K562 (cell line): ENCODE measurements around the gene SUFU. TPM values are rescaled to one million over a fixed set of nuclear protein-coding genes. Genes with fewer than 3 reads are reported as not detected.
"Not testable (repeated sequence)": the region's sequence is repeated elsewhere in the genome, so short reads cannot be mapped to it uniquely, and the experiment has no call there.

Experiments
- FOXA3 ChIP-seq, 2 experiments: fragments of 450-650 bp in 1 of 2; sonication (generic) in 1 of 2; formaldehyde crosslinking; IDR thresholded peaks in 1 of 2; conservative IDR thresholded peaks in 1 of 2; 2 replicates each; pipeline versions ENCODE4 v1.4.0 to v1.8.0; 2020 to 2022; ENCODE audit warnings: mild to moderate bottlenecking in 2 of 2, missing genetic modification reagents in 1 of 2
- IFI16 ChIP-seq: fragments of 250-450 bp; sonication (Bioruptor Pico); IDR thresholded peaks from 2 replicates; pipeline ENCODE4 v2.1.2; 2022; ENCODE audit warnings: mild to moderate bottlenecking, inconsistent platforms
- MAZ ChIP-seq, 2 experiments: fragments of 450-650 bp in 1 of 2; sonication (generic) in 1 of 2; formaldehyde crosslinking; IDR thresholded peaks in 1 of 2; conservative IDR thresholded peaks in 1 of 2; 2 replicates each; pipeline versions ENCODE4 v1.4.0 to v1.5.0; 2020; ENCODE audit warnings: mild to moderate bottlenecking in 1 of 2, missing genetic modification reagents in 1 of 2
- NFXL1 ChIP-seq: fragments of 450-650 bp; formaldehyde crosslinking; IDR thresholded peaks from 2 replicates; pipeline ENCODE4 v1.4.0; 2021; ENCODE audit warnings: mild to moderate bottlenecking
- SNAPC5 ChIP-seq: fragments of 250-450 bp; sonication (Bioruptor Pico); IDR thresholded peaks from 2 replicates; pipeline ENCODE4 v1.8.0; 2021; ENCODE audit warnings: moderate library complexity, mild to moderate bottlenecking, inconsistent platforms
- TAF7 ChIP-seq: fragments of 450-650 bp; IDR thresholded peaks from 2 replicates; pipeline ENCODE4 v1.6.1; 2016; ENCODE audit warnings: missing genetic modification characterization, missing compliant biosample characterization
- ZNF445 ChIP-seq: fragments of 250-450 bp; sonication (Bioruptor Pico); IDR thresholded peaks from 2 replicates; pipeline ENCODE4 v1.4.0; 2020; ENCODE audit warnings: low read depth, mild to moderate bottlenecking, moderate library complexity
- ZNF707 ChIP-seq: fragments of 250-450 bp; sonication (Bioruptor Pico); conservative IDR thresholded peaks from 2 replicates; pipeline ENCODE4 v1.8.0; 2022; ENCODE audit warnings: inconsistent platforms, mild to moderate bottlenecking, moderate library complexity
- ZNF76 ChIP-seq: fragments of 250-450 bp; sonication (Bioruptor Pico); IDR thresholded peaks from 2 replicates; pipeline ENCODE4 v1.4.0; 2020; ENCODE audit warnings: mild to moderate bottlenecking, moderate library complexity, borderline replicate concordance
- polyA plus RNA-seq, 8 experiments: library from polyadenylated mRNA; depleted of rRNA in 4 of 8; stranded (reverse) in 5 of 8; unstranded in 3 of 8; fragments of >200 nt; fragmentation: Nextera tagmentation in 2 of 8; fragmentation: Illumina TruSeq in 1 of 8; extraction: Ambion mirVana in 2 of 8; extraction: Trizol in 1 of 8; gene quantifications; 2 replicates each; pipeline versions ENCODE4 v1.2.1 to v1.2.3, GENCODE V29; 2011 to 2014; ENCODE audit warnings: inconsistent platforms in 1 of 8, missing spikeins in 1 of 8
- total RNA-seq, 7 experiments: library from RNA; depleted of rRNA in 6 of 7; stranded (reverse); fragments of >200 nt in 6 of 7; fragmentation: Illumina TruSeq in 2 of 7; extraction: Trizol in 2 of 7; gene quantifications; 2 replicates each; pipeline versions ENCODE4 v1.2.1 to v1.2.3, GENCODE V29; 2011 to 2021; ENCODE audit warnings: low replicate concordance in 1 of 7
- TF ChIP-seq, protein P1 (sequence below), 2 experiments: fragments of 450-650 bp; formaldehyde crosslinking in 1 of 2; IDR thresholded peaks; 2 replicates each; pipeline versions ENCODE4 v1.4.0 to v1.6.1; 2014 to 2020; ENCODE audit warnings: mild to moderate bottlenecking in 2 of 2, borderline replicate concordance in 1 of 2, low read depth in 1 of 2
- TF ChIP-seq, protein P2 (sequence below): fragments of 450-650 bp; conservative IDR thresholded peaks from 2 replicates; pipeline ENCODE4 v1.6.1; 2016; ENCODE audit warnings: missing genetic modification characterization, low read depth, mild to moderate bottlenecking, control low read depth, missing compliant biosample characterization
- TF ChIP-seq, protein P3 (sequence below): fragments of 250-450 bp; sonication (Bioruptor Pico); IDR thresholded peaks from 2 replicates; pipeline ENCODE4 v1.5.0; 2020; ENCODE audit warnings: mild to moderate bottlenecking, borderline replicate concordance

Gene SUFU
- total and polyA plus RNA-seq, 9 of the 15 experiments (the other 6 are each of a cell fraction or from before 2014, with no cell fraction given), result 0.59 to 6.3 (median 0.82) TPM

DNA sequence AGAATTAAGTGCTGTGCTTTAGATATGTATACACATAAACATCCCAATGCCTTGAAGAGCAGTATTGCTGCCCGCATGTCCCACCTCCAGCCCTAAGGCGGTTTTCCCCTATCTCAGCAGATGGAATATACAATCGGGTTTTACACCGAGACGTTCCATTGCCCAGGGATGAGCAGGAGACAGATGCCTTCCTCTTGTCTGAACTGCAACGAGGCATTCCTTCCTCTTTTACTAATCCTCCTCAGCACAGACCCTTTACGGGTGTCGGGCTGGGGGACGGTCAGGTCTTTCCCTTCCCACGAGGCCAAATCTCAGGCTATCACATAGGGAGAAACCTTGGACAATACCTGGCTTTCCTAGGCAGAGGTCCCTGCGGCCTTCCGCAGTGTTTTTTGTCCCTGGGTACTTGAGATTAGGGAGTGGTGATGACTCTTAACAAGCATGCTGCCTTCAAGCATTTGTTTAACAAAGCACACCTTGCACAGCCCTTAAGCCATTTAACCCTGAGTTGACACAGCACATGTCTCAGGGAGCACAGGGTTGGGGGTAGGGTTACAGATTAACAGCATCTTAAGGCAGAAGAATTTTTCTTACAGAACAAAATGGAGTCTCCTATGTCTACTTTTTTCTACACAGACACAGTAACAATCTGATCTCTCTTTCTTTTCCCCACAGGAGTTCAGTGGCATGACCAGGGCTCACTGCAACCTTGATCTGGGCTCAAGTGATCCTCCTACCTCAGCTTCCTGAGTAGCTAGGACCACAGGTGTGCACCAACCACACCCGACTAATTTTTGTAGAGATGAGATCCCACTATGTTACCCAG is 48.9 kb upstream of the SUFU start (continued):
- TF ChIP-seq FOXA3 (CRISPR knock-in tag; conservative IDR thresholded peaks at IDR 0.05 in 1 of 2, IDR thresholded peaks at IDR 0.05 in 1 of 2) (peak in 1 of 2 experiments; percentile 26; a peak in 1 of 4 replicates), SNAPC5 (peak; percentile 38; the same call in 1 of the 2 replicates), MAZ (CRISPR knock-in tag; conservative IDR thresholded peaks at IDR 0.05 in 1 of 2, IDR thresholded peaks at IDR 0.05 in 1 of 2) (peak in 1 of 2 experiments; percentile 71; a peak in 2 of 4 replicates), ZNF707 (CRISPR knock-in tag) (peak; percentile 71), TAF7 (tag) (peak; percentile 67; the same call in 1 of the 2 replicates), ZNF76 (CRISPR knock-in tag) (peak; percentile 92), NFXL1 (CRISPR knock-in tag) (peak; percentile 94), ZNF445 (peak; percentile 68; the same call in 1 of the 2 replicates), IFI16 (CRISPR knock-in tag) (peak; percentile 85)
- TF ChIP-seq, protein P1, sequence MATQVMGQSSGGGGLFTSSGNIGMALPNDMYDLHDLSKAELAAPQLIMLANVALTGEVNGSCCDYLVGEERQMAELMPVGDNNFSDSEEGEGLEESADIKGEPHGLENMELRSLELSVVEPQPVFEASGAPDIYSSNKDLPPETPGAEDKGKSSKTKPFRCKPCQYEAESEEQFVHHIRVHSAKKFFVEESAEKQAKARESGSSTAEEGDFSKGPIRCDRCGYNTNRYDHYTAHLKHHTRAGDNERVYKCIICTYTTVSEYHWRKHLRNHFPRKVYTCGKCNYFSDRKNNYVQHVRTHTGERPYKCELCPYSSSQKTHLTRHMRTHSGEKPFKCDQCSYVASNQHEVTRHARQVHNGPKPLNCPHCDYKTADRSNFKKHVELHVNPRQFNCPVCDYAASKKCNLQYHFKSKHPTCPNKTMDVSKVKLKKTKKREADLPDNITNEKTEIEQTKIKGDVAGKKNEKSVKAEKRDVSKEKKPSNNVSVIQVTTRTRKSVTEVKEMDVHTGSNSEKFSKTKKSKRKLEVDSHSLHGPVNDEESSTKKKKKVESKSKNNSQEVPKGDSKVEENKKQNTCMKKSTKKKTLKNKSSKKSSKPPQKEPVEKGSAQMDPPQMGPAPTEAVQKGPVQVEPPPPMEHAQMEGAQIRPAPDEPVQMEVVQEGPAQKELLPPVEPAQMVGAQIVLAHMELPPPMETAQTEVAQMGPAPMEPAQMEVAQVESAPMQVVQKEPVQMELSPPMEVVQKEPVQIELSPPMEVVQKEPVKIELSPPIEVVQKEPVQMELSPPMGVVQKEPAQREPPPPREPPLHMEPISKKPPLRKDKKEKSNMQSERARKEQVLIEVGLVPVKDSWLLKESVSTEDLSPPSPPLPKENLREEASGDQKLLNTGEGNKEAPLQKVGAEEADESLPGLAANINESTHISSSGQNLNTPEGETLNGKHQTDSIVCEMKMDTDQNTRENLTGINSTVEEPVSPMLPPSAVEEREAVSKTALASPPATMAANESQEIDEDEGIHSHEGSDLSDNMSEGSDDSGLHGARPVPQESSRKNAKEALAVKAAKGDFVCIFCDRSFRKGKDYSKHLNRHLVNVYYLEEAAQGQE (IDR thresholded peaks at IDR 0.05; ENCODE audit: borderline replicate concordance), result not testable (repeated sequence)
- TF ChIP-seq, protein P1 (CRISPR knock-in tag; IDR thresholded peaks at IDR 0.05; ENCODE audit: low read depth), result peak; percentile 67; the same call in 1 of the 2 replicates
- TF ChIP-seq, protein P2, sequence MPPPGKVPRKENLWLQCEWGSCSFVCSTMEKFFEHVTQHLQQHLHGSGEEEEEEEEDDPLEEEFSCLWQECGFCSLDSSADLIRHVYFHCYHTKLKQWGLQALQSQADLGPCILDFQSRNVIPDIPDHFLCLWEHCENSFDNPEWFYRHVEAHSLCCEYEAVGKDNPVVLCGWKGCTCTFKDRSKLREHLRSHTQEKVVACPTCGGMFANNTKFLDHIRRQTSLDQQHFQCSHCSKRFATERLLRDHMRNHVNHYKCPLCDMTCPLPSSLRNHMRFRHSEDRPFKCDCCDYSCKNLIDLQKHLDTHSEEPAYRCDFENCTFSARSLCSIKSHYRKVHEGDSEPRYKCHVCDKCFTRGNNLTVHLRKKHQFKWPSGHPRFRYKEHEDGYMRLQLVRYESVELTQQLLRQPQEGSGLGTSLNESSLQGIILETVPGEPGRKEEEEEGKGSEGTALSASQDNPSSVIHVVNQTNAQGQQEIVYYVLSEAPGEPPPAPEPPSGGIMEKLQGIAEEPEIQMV (tag), result peak; percentile 87
- TF ChIP-seq, protein P3, sequence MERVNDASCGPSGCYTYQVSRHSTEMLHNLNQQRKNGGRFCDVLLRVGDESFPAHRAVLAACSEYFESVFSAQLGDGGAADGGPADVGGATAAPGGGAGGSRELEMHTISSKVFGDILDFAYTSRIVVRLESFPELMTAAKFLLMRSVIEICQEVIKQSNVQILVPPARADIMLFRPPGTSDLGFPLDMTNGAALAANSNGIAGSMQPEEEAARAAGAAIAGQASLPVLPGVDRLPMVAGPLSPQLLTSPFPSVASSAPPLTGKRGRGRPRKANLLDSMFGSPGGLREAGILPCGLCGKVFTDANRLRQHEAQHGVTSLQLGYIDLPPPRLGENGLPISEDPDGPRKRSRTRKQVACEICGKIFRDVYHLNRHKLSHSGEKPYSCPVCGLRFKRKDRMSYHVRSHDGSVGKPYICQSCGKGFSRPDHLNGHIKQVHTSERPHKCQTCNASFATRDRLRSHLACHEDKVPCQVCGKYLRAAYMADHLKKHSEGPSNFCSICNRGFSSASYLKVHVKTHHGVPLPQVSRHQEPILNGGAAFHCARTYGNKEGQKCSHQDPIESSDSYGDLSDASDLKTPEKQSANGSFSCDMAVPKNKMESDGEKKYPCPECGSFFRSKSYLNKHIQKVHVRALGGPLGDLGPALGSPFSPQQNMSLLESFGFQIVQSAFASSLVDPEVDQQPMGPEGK (CRISPR knock-in tag), result peak; percentile 68; the same call in 1 of the 2 replicates
